H1 (cell line): ENCODE results near the gene MICALL1. TPM values are rescaled to one million over a fixed set of nuclear protein-coding genes. Genes with fewer than 3 reads are reported as not detected.
"Not testable (repeated sequence)": the region's sequence is repeated elsewhere in the genome, so short reads cannot be mapped to it uniquely, and the experiment has no call there.

Experiments
- CTCF ChIA-PET: fragments of 300-600 bp; sonication (Branson Sonifier 250); formaldehyde crosslinking; loops from one replicate; lab custom pipeline; 2021; ENCODE audit not compliant: partially characterized antibody; lab: Charles Lee
- POLR2A ChIA-PET: fragments of 300-600 bp; sonication (Branson Sonifier 250); formaldehyde crosslinking; loops from one replicate; lab custom pipeline; 2021; ENCODE audit warnings: inconsistent platforms; ENCODE audit not compliant: partially characterized antibody; lab: Charles Lee
- DNase-seq, 2 experiments: peaks; one replicate each; pipeline versions ENCODE4 v3.0.0 to v3.0.0-alpha.2; 2010 to 2022; ENCODE audit warnings: low spot score in 2 of 2, low read depth in 1 of 2, mixed read lengths in 1 of 2
- FAIRE-seq: peaks from 2 replicates; lab custom pipeline; 2011; peaks lifted over from hg19 to GRCh38; lab: Jason Lieb, UNC
- H2AFZ ChIP-seq: 2 replicates; pipeline ENCODE4 v1.8.1; 2012; ENCODE audit warnings: low read length, inconsistent platforms
- H2AK5ac ChIP-seq: 2 replicates; pipeline ENCODE4 v1.6.1; 2013; ENCODE audit warnings: low read depth, low read length
- H2BK120ac ChIP-seq: replicated peaks from 2 replicates; pipeline ENCODE3; 2013; ENCODE audit warnings: low read depth, low read length, inconsistent platforms
- H2BK12ac ChIP-seq: 2 replicates; pipeline ENCODE4 v1.6.1; 2013; ENCODE audit warnings: low read depth, low read length
- H2BK15ac ChIP-seq: 2 replicates; pipeline ENCODE4 v1.6.1; 2013; ENCODE audit warnings: low read length
- H2BK20ac ChIP-seq: 2 replicates; pipeline ENCODE4 v1.6.1; 2013; ENCODE audit warnings: low read length
- H2BK5ac ChIP-seq: 2 replicates; pipeline ENCODE4 v1.6.1; 2013; ENCODE audit warnings: low read depth, low read length
- H3K14ac ChIP-seq: 2 replicates; pipeline ENCODE4 v1.6.1; 2013; ENCODE audit warnings: inconsistent platforms; ENCODE audit not compliant: insufficient read length
- H3K18ac ChIP-seq: 2 replicates; pipeline ENCODE4 v1.6.1; 2013; ENCODE audit warnings: low read length; ENCODE audit errors: extremely low read depth
- H3K23ac ChIP-seq: 2 replicates; pipeline ENCODE4 v1.6.1; 2013; ENCODE audit warnings: inconsistent platforms; ENCODE audit not compliant: insufficient read length
- H3K23me2 ChIP-seq: 2 replicates; pipeline ENCODE4 v1.6.1; 2013; ENCODE audit warnings: low read depth, low read length
- H3K27ac ChIP-seq: 2 replicates; pipeline ENCODE4 v1.6.1; 2011; ENCODE audit warnings: low read depth, low read length, inconsistent platforms
- H3K27me3 ChIP-seq, 4 experiments: replicated peaks in 1 of 4; 1 replicate in 1 of 4; 2 replicates in 3 of 4; pipeline versions ENCODE4 v1.6.1 to v1.8.1; 2011 to 2013; ENCODE audit warnings: low read length in 3 of 4, mild to moderate bottlenecking in 3 of 4, inconsistent platforms in 2 of 4, mixed read lengths in 2 of 4, moderate library complexity in 1 of 4; ENCODE audit not compliant: control insufficient read depth in 3 of 4, insufficient read depth in 3 of 4; ENCODE audit errors: extremely low read depth in 1 of 4
- H3K36me3 ChIP-seq, 4 experiments: 2 replicates each; pipeline versions ENCODE4 v1.6.1 to v1.8.1; 2011 to 2013; ENCODE audit warnings: mild to moderate bottlenecking in 4 of 4, low read length in 3 of 4, moderate library complexity in 2 of 4, control low read depth in 1 of 4, inconsistent platforms in 1 of 4; ENCODE audit not compliant: insufficient read depth in 4 of 4, control insufficient read depth in 2 of 4
- H3K4ac ChIP-seq: replicated peaks from 2 replicates; pipeline ENCODE3; 2013; ENCODE audit warnings: low read length, low read depth, mixed read lengths, inconsistent platforms; ENCODE audit not compliant: insufficient read length
- H3K4me1 ChIP-seq, 4 experiments: replicated peaks in 1 of 4; 1 replicate in 1 of 4; 2 replicates in 3 of 4; pipeline versions ENCODE4 v1.6.1 to v1.8.1; 2011 to 2013; ENCODE audit warnings: low read length in 3 of 4, inconsistent platforms in 2 of 4, mixed read lengths in 1 of 4; ENCODE audit not compliant: insufficient read depth in 4 of 4, control insufficient read depth in 3 of 4
- H3K4me2 ChIP-seq, 2 experiments: 2 replicates each; pipeline versions ENCODE4 v1.6.1 to v1.8.1; 2011 to 2013; ENCODE audit warnings: low read depth in 2 of 2, low read length in 2 of 2, control low read depth in 1 of 2, inconsistent platforms in 1 of 2, mild to moderate bottlenecking in 1 of 2; ENCODE audit not compliant: insufficient read depth in 1 of 2
- H3K4me3 ChIP-seq, 4 experiments: fragments of 200-600, 300-600 bp in 1 of 4; sonication (generic), shearing (Covaris generic), sonication (Bioruptor Twin) in 1 of 4; 2 replicates each; pipeline versions ENCODE4 v1.5.1 to v1.8.1; 2011 to 2016; ENCODE audit warnings: low read length in 4 of 4, low read depth in 3 of 4, control low read depth in 2 of 4, inconsistent platforms in 2 of 4, mild to moderate bottlenecking in 2 of 4, mixed read lengths in 1 of 4, moderate library complexity in 1 of 4; ENCODE audit not compliant: insufficient read depth in 2 of 4; ENCODE audit errors: extremely low read depth in 1 of 4
- H3K56ac ChIP-seq: replicated peaks from 2 replicates; pipeline ENCODE3; 2013; ENCODE audit warnings: low read depth, mild to moderate bottlenecking, mixed read lengths, low read length, inconsistent platforms; ENCODE audit not compliant: insufficient read length
- H3K79me1 ChIP-seq: 2 replicates; pipeline ENCODE4 v1.6.1; 2013; ENCODE audit warnings: low read depth, low read length, control low read depth
- H3K79me2 ChIP-seq, 2 experiments: 2 replicates each; pipeline versions ENCODE4 v1.6.1 to v1.8.1; 2012 to 2013; ENCODE audit warnings: low read length in 2 of 2, mild to moderate bottlenecking in 2 of 2, inconsistent platforms in 1 of 2; ENCODE audit not compliant: insufficient read depth in 2 of 2, control insufficient read depth in 1 of 2
- H3K9ac ChIP-seq, 4 experiments: replicated peaks in 1 of 4; 1 replicate in 1 of 4; 2 replicates in 3 of 4; pipeline versions ENCODE4 v1.6.1 to v1.8.1; 2011 to 2013; ENCODE audit warnings: low read depth in 3 of 4, low read length in 3 of 4, control low read depth in 2 of 4, mild to moderate bottlenecking in 2 of 4, moderate library complexity in 2 of 4, inconsistent platforms in 1 of 4; ENCODE audit errors: extremely low read depth in 1 of 4
- H3K9me3 ChIP-seq, 2 experiments: 2 replicates each; pipeline versions ENCODE4 v1.6.1 to v1.8.1; 2012 to 2013; ENCODE audit warnings: mild to moderate bottlenecking in 2 of 2, moderate library complexity in 2 of 2, control low read depth in 1 of 2, inconsistent platforms in 1 of 2, low read depth in 1 of 2, low read length in 1 of 2, mixed read lengths in 1 of 2; ENCODE audit not compliant: insufficient read depth in 2 of 2
- H4K20me1 ChIP-seq, 2 experiments: replicated peaks in 1 of 2; 2 replicates each; pipeline versions ENCODE3 to v1.8.1; 2011 to 2013; ENCODE audit warnings: inconsistent platforms in 2 of 2, low read length in 2 of 2, mild to moderate bottlenecking in 1 of 2; ENCODE audit not compliant: insufficient read depth in 2 of 2, control insufficient read depth in 1 of 2
- H4K5ac ChIP-seq: 2 replicates; pipeline ENCODE4 v1.6.1; 2013; ENCODE audit warnings: low read length, low read depth, mixed read lengths, inconsistent platforms; ENCODE audit not compliant: insufficient read length
- H4K8ac ChIP-seq: 2 replicates; pipeline ENCODE4 v1.8.0; 2013; ENCODE audit warnings: mild to moderate bottlenecking, moderate library complexity, low read length, inconsistent platforms; ENCODE audit not compliant: insufficient read depth; ENCODE audit errors: extremely low read depth
- H4K91ac ChIP-seq: replicated peaks from 2 replicates; pipeline ENCODE3; 2013; ENCODE audit warnings: low read length, mixed read lengths, inconsistent platforms; ENCODE audit not compliant: insufficient read length
- WGBS, 2 experiments: shearing (Covaris generic) in 1 of 2; methylation state at CpG; one replicate each; pipeline versions ENCODE4 v1.1.6 to v1.1.7; 2013 to 2015; ENCODE audit warnings: low lambda C conversion rate in 2 of 2, mixed read lengths in 2 of 2, inconsistent platforms in 1 of 2, low coverage in 1 of 2, missing lambda C conversion rate in 1 of 2; ENCODE audit not compliant: insufficient replicate concordance in 2 of 2, insufficient coverage in 1 of 2, insufficient read length in 1 of 2; ENCODE audit errors: extremely low coverage in 1 of 2, missing lambda C conversion rate in 1 of 2; 5-methylcytosine and 5-hydroxymethylcytosine counted together
- polyA plus RNA-seq, 7 experiments: library from polyadenylated mRNA; depleted of rRNA in 3 of 7; stranded (reverse) in 5 of 7; unstranded in 2 of 7; fragments of >200 nt in 5 of 7; fragments of 200-250 nt in 2 of 7; gene quantifications; 1 replicate in 5 of 7; 2 replicates in 1 of 7; 4 replicates in 1 of 7; pipeline versions ENCODE4 v1.2.1 to v1.2.3, GENCODE V29; 2011 to 2013; ENCODE audit warnings: missing spikeins in 2 of 7, mixed read lengths in 2 of 7
- total RNA-seq: library from RNA; stranded (reverse); fragmentation: NEBNext Ultra II Directional; extraction: Animal tissue kit (Norgen Biotek cat#: 25700); gene quantifications from 2 replicates; pipeline ENCODE4 v1.2.1, GENCODE V29; 2021

The MICALL1 gene
- total and polyA plus RNA-seq, 2 of the 8 experiments (the other 6 are each of a cell fraction or from before 2014, with no cell fraction given) = 17.7 to 32.1 TPM

- not testable (repeated sequence) for H3K27me3 ChIP-seq, H3K9me3 ChIP-seq, H3K18ac ChIP-seq, H3K79me1 ChIP-seq, H3K4ac ChIP-seq, H3K9ac ChIP-seq, H3K23ac ChIP-seq, H3K56ac ChIP-seq, H2BK20ac ChIP-seq, H3K4me2 ChIP-seq, DNase-seq, H2BK5ac ChIP-seq, H3K27ac ChIP-seq, H2AFZ ChIP-seq, H4K91ac ChIP-seq, H2BK12ac ChIP-seq, H2BK15ac ChIP-seq, H4K5ac ChIP-seq, FAIRE-seq, H3K14ac ChIP-seq, H2BK120ac ChIP-seq, H3K79me2 ChIP-seq, H2AK5ac ChIP-seq, H3K36me3 ChIP-seq, H3K4me1 ChIP-seq, H3K23me2 ChIP-seq, H3K4me3 ChIP-seq, H4K20me1 ChIP-seq
- POLR2A ChIA-PET = interaction anchor here (0.7 to 1.1 kb wide), 4 partner anchors 10 to 113 kb away, joined by 3 to 5 read pairs (median 4); no protein-coding TSS in a partner anchor
- peak overlapping the region; percentile 25; the same call in 1 of the 2 replicates for H4K8ac ChIP-seq
- 88% methylated on average over 13 of the region's 14 CpGs; no CpG with 5 or more reads in 1 of the 2 experiments for WGBS, 2 experiments
- CTCF ChIA-PET = interaction anchor here (0.7 to 2.2 kb wide), 6 partner anchors 10 to 65 kb away, joined by 3 to 10 read pairs (median 5); no protein-coding TSS in a partner anchor
Measured at GRCh38 chr22:37947142-37947795, 41.2 kb downstream of the MICALL1 start.
